RWPE2 (cell line): ENCODE results near the gene AARS2.

ENCODE experiments used
- ATAC-seq: fragments of 200-7000 bp; cut with Tn5 transposase; 3 replicates; pipeline ENCODE4 v1.9.1; 2021; ENCODE audit warnings: low read depth
- DNase-seq: peaks from one replicate; pipeline ENCODE4 v3.0.0-alpha.2; 2020; ENCODE audit warnings: low spot score
- H3K27ac ChIP-seq: fragments of 450-650 bp; 2 replicates; pipeline ENCODE4 v1.5.1; 2017; ENCODE audit warnings: mild to moderate bottlenecking; ENCODE audit not compliant: poor library complexity, severe bottlenecking
- H3K27me3 ChIP-seq: fragments of 250-450 bp; sonication (Bioruptor Pico); 2 replicates; pipeline ENCODE4 v1.5.1; 2021; ENCODE audit warnings: mild to moderate bottlenecking, moderate library complexity; ENCODE audit not compliant: insufficient read depth, poor library complexity, severe bottlenecking
- H3K36me3 ChIP-seq: fragments of 250-450 bp; sonication (Bioruptor Pico); 2 replicates; pipeline ENCODE4 v1.5.1; 2020; ENCODE audit warnings: low read depth, mild to moderate bottlenecking, moderate library complexity
- H3K4me1 ChIP-seq: fragments of 250-450 bp; sonication (Bioruptor Pico); 2 replicates; pipeline ENCODE4 v1.5.1; 2021; ENCODE audit warnings: mild to moderate bottlenecking, moderate library complexity; ENCODE audit not compliant: insufficient read depth, poor library complexity, severe bottlenecking
- H3K4me3 ChIP-seq: fragments of 250-450 bp; sonication (Bioruptor Pico); 2 replicates; pipeline ENCODE4 v1.5.1; 2021; ENCODE audit warnings: mild to moderate bottlenecking, moderate library complexity; ENCODE audit not compliant: severe bottlenecking
- H3K9me3 ChIP-seq: fragments of 250-450 bp; sonication (Bioruptor Pico); 2 replicates; pipeline ENCODE4 v1.5.1; 2021; ENCODE audit warnings: mild to moderate bottlenecking, moderate library complexity; ENCODE audit not compliant: severe bottlenecking
- TF ChIP-seq, protein P1 (sequence below): fragments of 450-650 bp; IDR thresholded peaks from one replicate; pipeline ENCODE4 v1.5.1; 2017; ENCODE audit warnings: mild to moderate bottlenecking, moderate library complexity; ENCODE audit not compliant: poor library complexity, severe bottlenecking

Gene AARS2

DNA sequence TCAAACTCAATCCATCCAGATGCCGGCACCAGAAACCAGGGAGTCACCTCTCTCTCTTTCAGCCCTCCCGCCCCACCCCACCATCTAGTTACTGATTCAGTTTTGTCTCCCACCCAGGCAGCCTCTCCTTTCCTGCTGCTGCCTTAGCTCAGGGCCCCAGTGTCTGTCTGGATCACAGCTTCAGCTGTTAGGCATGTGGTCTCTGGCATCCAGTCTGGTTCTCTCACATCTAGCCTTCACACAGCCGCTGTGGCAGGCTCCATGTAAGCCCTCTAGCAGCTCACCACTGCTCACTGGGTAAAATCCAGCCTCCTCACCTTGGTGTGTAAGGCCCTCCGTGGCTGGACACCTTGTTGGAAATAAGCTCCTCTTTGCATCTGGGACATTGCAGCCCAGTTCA, 21.3 kb downstream of the AARS2 start:
- TF ChIP-seq, protein P1, sequence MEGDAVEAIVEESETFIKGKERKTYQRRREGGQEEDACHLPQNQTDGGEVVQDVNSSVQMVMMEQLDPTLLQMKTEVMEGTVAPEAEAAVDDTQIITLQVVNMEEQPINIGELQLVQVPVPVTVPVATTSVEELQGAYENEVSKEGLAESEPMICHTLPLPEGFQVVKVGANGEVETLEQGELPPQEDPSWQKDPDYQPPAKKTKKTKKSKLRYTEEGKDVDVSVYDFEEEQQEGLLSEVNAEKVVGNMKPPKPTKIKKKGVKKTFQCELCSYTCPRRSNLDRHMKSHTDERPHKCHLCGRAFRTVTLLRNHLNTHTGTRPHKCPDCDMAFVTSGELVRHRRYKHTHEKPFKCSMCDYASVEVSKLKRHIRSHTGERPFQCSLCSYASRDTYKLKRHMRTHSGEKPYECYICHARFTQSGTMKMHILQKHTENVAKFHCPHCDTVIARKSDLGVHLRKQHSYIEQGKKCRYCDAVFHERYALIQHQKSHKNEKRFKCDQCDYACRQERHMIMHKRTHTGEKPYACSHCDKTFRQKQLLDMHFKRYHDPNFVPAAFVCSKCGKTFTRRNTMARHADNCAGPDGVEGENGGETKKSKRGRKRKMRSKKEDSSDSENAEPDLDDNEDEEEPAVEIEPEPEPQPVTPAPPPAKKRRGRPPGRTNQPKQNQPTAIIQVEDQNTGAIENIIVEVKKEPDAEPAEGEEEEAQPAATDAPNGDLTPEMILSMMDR = no peak
- Histone ChIP-seq H3K9me3 (no peaks in the 10 kb centered on the region), H3K27me3 (peaks cover 11% of the 10 kb centered on the region), H3K4me3 (no peak overlapping the region), H3K36me3 (no peaks in the 10 kb centered on the region), H3K4me1 (no peaks in the 10 kb centered on the region), H3K27ac (no peak overlapping the region)
- ATAC-seq (0 out of 3 replicates have a peak, but pooled peaks have one; percentile 15), DNase-seq (no peak)

DNA sequence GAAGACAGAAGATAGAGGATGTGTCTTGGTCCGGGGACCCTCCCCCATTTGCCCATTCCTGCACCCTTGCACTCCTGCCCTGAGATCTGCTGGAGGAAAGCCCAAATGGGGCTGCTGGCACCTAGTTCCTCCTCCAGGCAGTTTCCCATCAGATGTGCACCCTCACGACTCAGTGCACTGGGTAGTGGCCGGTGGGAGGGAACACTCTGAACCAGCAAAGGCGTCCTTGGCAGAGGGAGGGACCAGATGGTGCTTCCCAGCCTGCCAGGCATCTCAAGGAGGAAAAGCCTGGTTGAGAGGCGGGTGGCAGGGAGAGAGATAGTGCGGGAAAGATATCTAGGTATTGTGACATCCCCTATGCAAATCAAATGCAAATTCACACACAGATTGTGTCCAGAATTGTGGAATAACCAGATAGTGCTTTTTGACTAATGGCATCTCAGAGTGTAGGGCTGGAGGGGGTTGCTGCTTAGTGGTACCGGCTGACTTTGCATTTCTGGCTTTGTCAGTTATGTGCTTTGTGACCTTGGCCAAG, 23.4 kb downstream of the AARS2 start:
- Histone ChIP-seq H3K27me3 (peaks cover 7% of the 10 kb centered on the region), H3K4me1 (no peaks in the 10 kb centered on the region), H3K36me3 (no peaks in the 10 kb centered on the region), H3K9me3 (no peaks in the 10 kb centered on the region), H3K27ac (no peak overlapping the region), H3K4me3 (no peak overlapping the region)
- ATAC-seq = no peak
- DNase-seq = no peak
- TF ChIP-seq, protein P1 = no peak

DNA sequence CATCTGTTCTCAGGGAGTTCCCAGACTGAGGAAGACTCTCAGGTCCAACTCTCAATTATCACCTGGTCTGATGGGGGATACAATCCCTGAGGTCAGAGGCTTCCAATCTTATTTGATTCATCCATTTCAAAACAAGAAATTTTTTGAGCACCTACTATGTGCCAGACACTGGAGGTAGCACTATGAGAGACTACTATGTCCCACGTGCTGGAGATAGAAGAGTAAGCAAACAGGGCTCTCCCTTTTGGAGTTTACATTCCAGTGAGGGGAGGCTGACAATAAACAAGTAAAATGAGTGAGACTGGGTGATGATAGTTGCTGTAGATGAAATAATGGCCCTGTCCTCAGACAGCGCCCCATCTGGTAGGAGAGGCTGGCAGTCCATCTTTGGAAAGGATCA, 26.4 kb downstream of the AARS2 start:
- Histone ChIP-seq H3K4me1 (no peaks in the 10 kb centered on the region), H3K4me3 (no peak overlapping the region), H3K36me3 (no peaks in the 10 kb centered on the region), H3K27ac (no peak overlapping the region), H3K27me3 (peaks cover 7% of the 10 kb centered on the region), H3K9me3 (no peaks in the 10 kb centered on the region)
- no peak for ATAC-seq
- TF ChIP-seq, protein P1 = no peak
- DNase-seq = no peak

DNA sequence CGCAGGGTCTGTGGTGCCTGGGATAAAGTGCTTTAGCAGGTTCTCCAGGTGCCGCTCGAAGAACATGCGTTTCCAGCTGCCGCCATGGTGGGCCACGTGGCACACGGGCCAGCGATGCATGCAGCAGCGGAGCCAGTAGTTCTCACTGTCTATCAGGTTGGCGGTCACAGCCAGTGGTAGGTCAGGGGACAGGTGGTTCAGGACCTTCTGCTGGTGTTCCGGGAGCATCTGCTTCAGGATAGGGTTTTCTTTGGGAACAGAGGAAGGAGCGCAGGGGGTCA, 26.9 kb downstream of the AARS2 start:
- Histone ChIP-seq H3K9me3 (no peaks in the 10 kb centered on the region), H3K36me3 (no peaks in the 10 kb centered on the region), H3K4me3 (no peak overlapping the region), H3K4me1 (no peaks in the 10 kb centered on the region), H3K27ac (no peak overlapping the region), H3K27me3 (peaks cover 7% of the 10 kb centered on the region)
- TF ChIP-seq, protein P1 = no peak
- ATAC-seq (no peak), DNase-seq (no peak)

DNA sequence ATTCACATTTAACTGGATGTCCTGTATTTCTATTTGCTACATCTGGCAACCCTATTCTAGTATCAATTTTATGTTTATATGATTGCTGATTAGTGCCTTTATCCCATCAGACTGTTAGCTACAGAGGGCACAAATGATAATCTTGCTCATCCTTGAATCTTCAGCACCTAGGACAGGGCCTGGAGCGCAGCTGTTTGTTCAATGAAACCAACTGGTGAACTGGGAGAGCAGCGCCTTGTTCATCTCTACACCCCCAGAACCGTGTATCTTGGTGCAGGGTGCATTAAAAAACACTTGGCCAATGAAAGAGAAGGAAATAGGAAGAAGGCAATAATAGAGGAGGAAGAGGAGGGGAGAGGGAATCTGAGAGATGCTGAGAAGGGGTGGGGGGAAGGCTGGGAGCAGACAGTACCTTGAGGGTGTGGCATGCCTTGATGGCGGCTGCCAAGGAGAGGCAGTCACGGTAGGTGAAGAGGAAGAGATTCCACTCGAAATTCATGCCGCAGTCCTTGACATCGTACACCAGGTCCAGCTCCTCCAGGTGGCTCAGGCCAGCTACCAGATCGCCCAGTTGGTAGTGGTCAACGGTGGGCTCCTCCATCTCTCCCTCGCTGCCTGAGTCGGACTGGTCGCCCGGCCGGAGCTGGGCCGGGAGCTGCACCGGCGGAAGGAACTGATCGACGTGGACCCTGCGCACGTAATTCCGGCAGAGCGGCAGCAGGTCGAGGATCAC, 27.4 kb downstream of the AARS2 start:
- peaks cover 7% of the 10 kb centered on the region for H3K27me3 ChIP-seq
- TF ChIP-seq, protein P1 = no peak
- H3K4me3 ChIP-seq = no peak overlapping the region
- H3K4me1 ChIP-seq = no peaks in the 10 kb centered on the region
- DNase-seq = no peak
- H3K27ac ChIP-seq = no peak overlapping the region
- no peaks in the 10 kb centered on the region for H3K9me3 ChIP-seq
- 0 out of 3 replicates have a peak, but pooled peaks have one; percentile 55 for ATAC-seq
- no peaks in the 10 kb centered on the region for H3K36me3 ChIP-seq
